COLO829 (cell line): ENCODE measurements around the gene OCA2.
A peak's percentile ranks its signal among the peaks of the same experiment; 100 is the strongest.

ENCODE experiments used
- DNase-seq: peaks from one replicate; pipeline ENCODE4 v3.0.0; 2012; ENCODE audit warnings: low spot score

Gene OCA2

GRCh38 chr15:27936164-27936563 is 163.0 kb downstream of the OCA2 start:
- no peak for DNase-seq

GRCh38 chr15:27935328-27935727 is 163.8 kb downstream of the OCA2 start:
- DNase-seq = no peak

GRCh38 chr15:27934782-27935181 is 164.3 kb downstream of the OCA2 start:
- DNase-seq = no peak

- DNase-seq = peak; percentile 25
Measured at GRCh38 chr15:27933562-27933961, 165.6 kb downstream of the OCA2 start.

- no peak for DNase-seq
Measured at GRCh38 chr15:27932600-27932999, 166.5 kb downstream of the OCA2 start.

- no peak for DNase-seq
Measured at GRCh38 chr15:27928386-27928785, 170.7 kb downstream of the OCA2 start.

GRCh38 chr15:27912283-27912682 is 186.8 kb downstream of the OCA2 start:
- no peak for DNase-seq

- DNase-seq = no peak
Measured at GRCh38 chr15:27906802-27907201, 192.3 kb downstream of the OCA2 start.

- no peak for DNase-seq
Measured at GRCh38 chr15:27903405-27903804, 195.7 kb downstream of the OCA2 start.

- DNase-seq = no peak
Measured at GRCh38 chr15:27902680-27903385, 196.3 kb downstream of the OCA2 start.

- no peak for DNase-seq
Measured at GRCh38 chr15:27899583-27900285, 199.4 kb downstream of the OCA2 start.

- no peak for DNase-seq
Measured at GRCh38 chr15:27897481-27897880, 201.6 kb downstream of the OCA2 start.

- DNase-seq = no peak
Measured at GRCh38 chr15:27894645-27895044, 204.5 kb downstream of the OCA2 start.

GRCh38 chr15:27889258-27889657 is 209.9 kb downstream of the OCA2 start:
- DNase-seq = no peak

GRCh38 chr15:27885201-27885600 is 213.9 kb downstream of the OCA2 start:
- no peak for DNase-seq

- peak; percentile 1 for DNase-seq
Measured at GRCh38 chr15:27884726-27885125, 214.4 kb downstream of the OCA2 start.

GRCh38 chr15:27878841-27879240 is 220.3 kb downstream of the OCA2 start:
- no peak for DNase-seq

- no peak for DNase-seq
Measured at GRCh38 chr15:27873828-27874227, 225.3 kb downstream of the OCA2 start.

GRCh38 chr15:27873039-27873438 is 226.1 kb downstream of the OCA2 start:
- DNase-seq = no peak

- DNase-seq = no peak
Measured at GRCh38 chr15:27872355-27872754, 226.8 kb downstream of the OCA2 start.

GRCh38 chr15:27871902-27872260 is 227.2 kb downstream of the OCA2 start:
- DNase-seq = no peak

GRCh38 chr15:27871078-27871901 is 227.8 kb downstream of the OCA2 start:
- no peak for DNase-seq

- no peak for DNase-seq
Measured at GRCh38 chr15:27870320-27870719, 228.8 kb downstream of the OCA2 start.
